Measurements from ENCODE around the gene CACNG4. TPM values are rescaled to one million over a fixed set of nuclear protein-coding genes. Genes with fewer than 3 reads are reported as not detected.

The CACNG4 gene
- total RNA-seq, 1 experiment from 2014 or later, result 6.3 TPM

GRCh38 chr17:66920950-66921349 is 43.6 kb upstream of the CACNG4 start:
- Histone ChIP-seq H3K23ac (ENCODE audit: insufficient read length, low read depth, low read length) (no peak overlapping the region), H3T11ph (ENCODE audit: low read length) (no peak overlapping the region), H3K27ac (ENCODE audit: insufficient read length, low read depth, low read length) (no peak overlapping the region), H3K4me2 (ENCODE audit: insufficient read depth, insufficient read length, low read length) (no peak overlapping the region), H3K18ac (ENCODE audit: insufficient read length, low read depth, low read length) (no peak overlapping the region), H3K23me2 (ENCODE audit: insufficient read length, low read depth, low read length, poor library complexity, severe bottlenecking) (no peaks in the 10 kb centered on the region), H3K4me1 (ENCODE audit: insufficient read depth, low read length) (no peaks in the 10 kb centered on the region), H2BK120ac (ENCODE audit: low read depth, low read length, poor library complexity, severe bottlenecking) (no peak overlapping the region), H4K20me1 (ENCODE audit: control insufficient read depth, insufficient read depth, insufficient read length) (no peaks in the 10 kb centered on the region), H3K9ac (ENCODE audit: extremely low read depth, insufficient read length, low read length) (no peak overlapping the region), H4K8ac (replicated peaks; ENCODE audit: insufficient read length, low read depth, low read length) (no peak overlapping the region), H4K91ac (ENCODE audit: insufficient read length, low read depth, low read length) (no peak overlapping the region), H2BK12ac (ENCODE audit: insufficient read length, low read depth, low read length) (no peak overlapping the region), H3K9me3 (ENCODE audit: control insufficient read depth, low read depth, low read length) (no peaks in the 10 kb centered on the region), H3K79me1 (ENCODE audit: insufficient read depth, low read depth, low read length, poor library complexity, severe bottlenecking) (no peaks in the 10 kb centered on the region), H2BK20ac (ENCODE audit: low read depth, low read length, poor library complexity, severe bottlenecking) (no peak overlapping the region), H3K56ac (ENCODE audit: insufficient read length, low read depth, low read length) (no peak overlapping the region), H2BK5ac (ENCODE audit: insufficient read length, low read length) (no peak overlapping the region), H4K5ac (ENCODE audit: insufficient read length, low read depth, low read length) (no peak overlapping the region), H2AK5ac (ENCODE audit: insufficient read length, low read length) (no peak overlapping the region), H2BK15ac (ENCODE audit: low read depth, low read length) (no peak overlapping the region), H3K27me3 (ENCODE audit: insufficient read depth, low read length) (no peaks in the 10 kb centered on the region), H2AFZ (ENCODE audit: low read length) (no peak overlapping the region), H3K4ac (ENCODE audit: low read depth, low read length) (no peak overlapping the region), H3K14ac (ENCODE audit: insufficient read depth, low read length) (no peak overlapping the region), H3K79me2 (ENCODE audit: insufficient read depth, low read length) (no peaks in the 10 kb centered on the region)
- H3K36me3 Mint-ChIP-seq (ENCODE audit: insufficient read depth in 1 of 3, low read depth in 3 of 3), result no peaks in the 10 kb centered on the region; a peak in 1 of 7 replicates
- peaks cover 5% of the 10 kb centered on the region; the same call in 1 of the 2 replicates for H3K27me3 Mint-ChIP-seq (ENCODE audit: low read depth)
- WGBS (ENCODE audit: extremely low coverage, insufficient read length, low lambda C conversion rate), result no CpG with 5 or more reads among the region's 4 CpGs
- TF ChIP-seq CTCF (conservative IDR thresholded peaks at IDR 0.05), result no peak
- H3K4me3 Mint-ChIP-seq, result no peak overlapping the region
- no peak for DNase-seq
- H3K9me3 Mint-ChIP-seq, result peaks cover 4 to 8% of the 10 kb centered on the region in 2 experiments
- no peak overlapping the region for H3K27ac Mint-ChIP-seq
- H3K4me1 Mint-ChIP-seq, result peaks cover 6% of the 10 kb centered on the region in 2 experiments

All from H9 (cell line).